IMR-90 (cell line): ENCODE results near the gene CEP70. TPM values are rescaled to one million over a fixed set of nuclear protein-coding genes. Genes with fewer than 3 reads are reported as not detected.

ENCODE experiments used
- ATAC-seq: fragments of 200-7000 bp; cut with Tn5 transposase; 2 replicates; pipeline ENCODE4 v1.9.1; 2020; ENCODE audit warnings: low read depth, mild to moderate bottlenecking, moderate library complexity
- BruUV-seq: library from RNA; stranded (reverse); fragments of 400-500 nt; replicated peaks from 2 replicates; lab custom pipeline; 2021; lab: Mats Ljungman, UMichigan
- CTCF ChIA-PET: fragments of 300-600 bp; formaldehyde crosslinking; extraction: SDS; loops from one replicate; lab custom pipeline; 2021; ENCODE audit warnings: antibody characterized with exemption; lab: Yijun Ruan, JAX
- POLR2A ChIA-PET: fragments of 300-600 bp; sonication (Branson Sonifier 250); formaldehyde crosslinking; loops from one replicate; lab custom pipeline; 2022; ENCODE audit warnings: antibody characterized with exemption; ENCODE audit not compliant: unreplicated experiment; lab: Charles Lee
- DNase-seq: peaks from one replicate; pipeline ENCODE4 v3.0.0; 2013
- H2AFZ ChIP-seq: replicated peaks from 2 replicates; pipeline ENCODE3; 2013; ENCODE audit warnings: low read length, mild to moderate bottlenecking; ENCODE audit not compliant: poor library complexity
- H2AK5ac ChIP-seq: 2 replicates; pipeline ENCODE4 v1.6.1; 2013; ENCODE audit warnings: low read depth, low read length, inconsistent platforms
- H2AK9ac ChIP-seq: replicated peaks from 2 replicates; pipeline ENCODE3; 2013; ENCODE audit warnings: mild to moderate bottlenecking, low read depth, low read length, moderate library complexity; ENCODE audit not compliant: poor library complexity
- H2BK120ac ChIP-seq: 2 replicates; pipeline ENCODE4 v1.6.1; 2013; ENCODE audit warnings: low read depth, low read length, inconsistent platforms
- H2BK15ac ChIP-seq: 3 replicates; pipeline ENCODE4 v1.6.1; 2013; ENCODE audit warnings: low read depth, low read length, inconsistent platforms
- H2BK20ac ChIP-seq: 2 replicates; pipeline ENCODE4 v1.6.1; 2013; ENCODE audit warnings: low read depth, mild to moderate bottlenecking, inconsistent platforms, low read length, moderate library complexity
- H2BK5ac ChIP-seq: 2 replicates; pipeline ENCODE4 v1.6.1; 2013; ENCODE audit warnings: mild to moderate bottlenecking, low read depth, low read length, inconsistent platforms; ENCODE audit not compliant: poor library complexity, severe bottlenecking
- H3K14ac ChIP-seq: replicated peaks from 2 replicates; pipeline ENCODE4 v1.6.1; 2013; ENCODE audit warnings: low read depth, low read length, inconsistent platforms
- H3K18ac ChIP-seq: 2 replicates; pipeline ENCODE4 v1.6.1; 2013; ENCODE audit warnings: low read depth, low read length, control low read depth
- H3K23ac ChIP-seq: 2 replicates; pipeline ENCODE4 v1.6.1; 2013; ENCODE audit warnings: low read depth, low read length, inconsistent platforms
- H3K27ac ChIP-seq: 2 replicates; pipeline ENCODE4 v1.5.1; 2013; ENCODE audit warnings: mild to moderate bottlenecking, control low read depth, low read length; ENCODE audit not compliant: insufficient read depth
- H3K27me3 ChIP-seq: 2 replicates; pipeline ENCODE4 v1.6.1; 2013; ENCODE audit warnings: low read length; ENCODE audit not compliant: control insufficient read depth, insufficient read depth
- H3K36me3 ChIP-seq: 2 replicates; pipeline ENCODE4 v1.6.1; 2013; ENCODE audit warnings: low read length, mixed read lengths; ENCODE audit not compliant: control insufficient read depth, insufficient read depth
- H3K4ac ChIP-seq: 2 replicates; pipeline ENCODE4 v1.6.1; 2013; ENCODE audit warnings: low read depth, low read length, inconsistent platforms
- H3K4me1 ChIP-seq: 2 replicates; pipeline ENCODE4 v1.6.1; 2013; ENCODE audit warnings: low read length, mixed read lengths; ENCODE audit not compliant: control insufficient read depth, insufficient read depth
- H3K4me2 ChIP-seq: 2 replicates; pipeline ENCODE4 v1.6.1; 2013; ENCODE audit warnings: low read depth, mild to moderate bottlenecking, control low read depth, low read length, moderate library complexity
- H3K4me3 ChIP-seq: 2 replicates; pipeline ENCODE4 v1.5.1; 2013; ENCODE audit warnings: low read depth, mild to moderate bottlenecking, control low read depth, low read length, moderate library complexity; ENCODE audit not compliant: insufficient read depth
- H3K56ac ChIP-seq: 2 replicates; pipeline ENCODE4 v1.6.1; 2013; ENCODE audit warnings: low read length, inconsistent platforms; ENCODE audit not compliant: insufficient read depth; ENCODE audit errors: extremely low read depth
- H3K79me1 ChIP-seq, 2 experiments: 2 replicates each; pipeline ENCODE4 v1.6.1; 2013; ENCODE audit warnings: low read length in 2 of 2, inconsistent platforms in 1 of 2, low read depth in 1 of 2
- H3K9ac ChIP-seq: 2 replicates; pipeline ENCODE4 v1.6.1; 2013; ENCODE audit warnings: low read depth, low read length, control low read depth
- H3K9me1 ChIP-seq: 2 replicates; pipeline ENCODE4 v1.6.1; 2013; ENCODE audit warnings: low read length, inconsistent platforms; ENCODE audit not compliant: insufficient read depth
- H3K9me3 ChIP-seq: 2 replicates; pipeline ENCODE4 v1.6.1; 2013; ENCODE audit warnings: low read length; ENCODE audit not compliant: control insufficient read depth, insufficient read depth
- H4K20me1 ChIP-seq: 2 replicates; pipeline ENCODE4 v1.6.1; 2013; ENCODE audit warnings: low read length, inconsistent platforms; ENCODE audit not compliant: insufficient read depth
- H4K5ac ChIP-seq: 2 replicates; pipeline ENCODE4 v1.6.1; 2013; ENCODE audit warnings: mild to moderate bottlenecking, low read depth, low read length, control low read depth
- H4K8ac ChIP-seq, 2 experiments: 2 replicates each; pipeline ENCODE4 v1.6.1; 2013; ENCODE audit warnings: low read depth in 2 of 2, low read length in 2 of 2, control low read depth in 1 of 2, inconsistent platforms in 1 of 2
- H4K91ac ChIP-seq: 2 replicates; pipeline ENCODE4 v1.6.1; 2013; ENCODE audit warnings: low read depth, low read length, inconsistent platforms; ENCODE audit not compliant: insufficient read depth
- BHLHE40 ChIP-seq: fragments of 150-350 bp; IDR thresholded peaks from 2 replicates; pipeline ENCODE4 v1.6.1; 2016; ENCODE audit warnings: mild to moderate bottlenecking, low read depth, low read length
- CHD1 ChIP-seq: IDR thresholded peaks from 2 replicates; pipeline ENCODE4 v1.6.1; 2012; ENCODE audit warnings: low read depth, low read length, improper control_type of control experiment
- SMC3 ChIP-seq: fragments of 150-350 bp; IDR thresholded peaks from 2 replicates; pipeline ENCODE4 v1.6.1; 2016; ENCODE audit warnings: low read depth, mild to moderate bottlenecking, antibody characterized with exemption, low read length, moderate library complexity
- dilution Hi-C: fragments of 300-500 bp; cut with HindIII; formaldehyde crosslinking; loops from one replicate; pipeline ENCODE4 v1.14.3; 2018; ENCODE audit warnings: low sequenced_read_pairs; ENCODE audit not compliant: unreplicated experiment
- in situ Hi-C: fragments of 300-500 bp; cut with MboI; formaldehyde crosslinking; loops from 3 replicates; pipeline ENCODE4 v1.14.3; 2019; ENCODE audit warnings: low sequenced_read_pairs, inconsistent platforms, mixed read lengths
- intact Hi-C: fragments of 100-400 bp; cut with micrococcal nuclease; formaldehyde crosslinking; loops from 2 replicates; pipeline ENCODE4 v1.10.0; 2022
- polyA plus RNA-seq, 3 experiments: library from polyadenylated mRNA; depleted of rRNA; stranded (reverse); fragments of >200 nt; gene quantifications; 2 replicates each; pipeline ENCODE4 v1.2.3, GENCODE V29; 2012; ENCODE audit warnings: low replicate concordance in 1 of 3
- total RNA-seq: library from RNA; depleted of rRNA; stranded (reverse); fragments of >200 nt; gene quantifications from 2 replicates; pipeline ENCODE4 v1.2.3, GENCODE V29; 2012

CEP70 gene
- total and polyA plus RNA-seq, 2 of the 4 experiments (the other 2 are of a cell fraction), result 4.6 to 11.1 TPM

DNA sequence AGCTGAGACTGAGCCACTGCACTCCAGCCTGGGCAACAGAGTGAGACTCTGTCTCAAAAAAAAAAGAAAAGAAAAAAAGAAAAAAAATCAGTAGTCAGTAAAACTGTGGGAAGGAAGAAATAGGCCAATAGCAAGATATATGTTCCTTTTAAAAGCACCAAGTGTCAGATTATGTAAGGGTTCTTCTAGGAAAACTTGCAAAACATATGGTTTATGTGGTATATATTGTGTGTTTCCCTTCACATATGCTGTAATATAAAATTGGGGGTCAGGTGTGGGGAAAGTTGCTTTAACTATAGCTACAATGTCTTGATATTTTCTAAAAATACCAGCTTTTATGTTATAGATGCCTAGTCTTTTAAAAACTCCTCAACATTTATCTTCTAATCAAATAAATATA, 95.1 kb downstream of the CEP70 start:
- H3K9ac ChIP-seq, result no peak overlapping the region
- no TSS peak for BruUV-seq
- H3K27ac ChIP-seq, result no peak overlapping the region
- intact Hi-C loops, result no loop called here
- no peak overlapping the region for H4K5ac ChIP-seq
- TF ChIP-seq SMC3 (no peak), BHLHE40 (no peak), CHD1 (no peak)
- H3K4me1 ChIP-seq, result no peaks in the 10 kb centered on the region
- H2BK20ac ChIP-seq, result no peak overlapping the region
- POLR2A ChIA-PET, result no interaction called here
- no peak overlapping the region for H3K4me2 ChIP-seq
- H3K27me3 ChIP-seq, result no peaks in the 10 kb centered on the region
- H3K79me1 ChIP-seq, result no peaks in the 10 kb centered on the region
- in situ Hi-C loops, result loop anchor here (10.0 kb wide), 1 partner anchor 426 kb away; no protein-coding TSS in a partner anchor
- H3K14ac ChIP-seq, result no peak overlapping the region
- H4K20me1 ChIP-seq, result no peaks in the 10 kb centered on the region; the same call in 1 of the 2 replicates
- H2AK5ac ChIP-seq, result no peak overlapping the region
- H3K18ac ChIP-seq, result no peak overlapping the region
- H2BK5ac ChIP-seq, result no peak overlapping the region
- H3K4ac ChIP-seq, result no peak overlapping the region
- H3K23ac ChIP-seq, result no peak overlapping the region
- no peaks in the 10 kb centered on the region for H3K9me1 ChIP-seq
- ATAC-seq, result no peak
- H2BK120ac ChIP-seq, result no peak overlapping the region
- 0 out of 2 replicates have a peak, but pooled peaks cover 1% of the 10 kb centered on the region for H3K36me3 ChIP-seq
- H4K8ac ChIP-seq, result no peak overlapping the region
- H2AFZ ChIP-seq, result no peak overlapping the region
- H3K56ac ChIP-seq, result no peak overlapping the region
- H3K9me3 ChIP-seq, result no peaks in the 10 kb centered on the region
- CTCF ChIA-PET, result interaction anchor here (1.3 kb wide), 1 partner anchor 20 kb away, joined by 3 read pairs; no protein-coding TSS in a partner anchor
- H2AK9ac ChIP-seq, result no peak overlapping the region
- no peak overlapping the region for H4K91ac ChIP-seq
- dilution Hi-C loops, result no loop called here
- H3K4me3 ChIP-seq, result no peak overlapping the region
- H2BK15ac ChIP-seq, result no peak overlapping the region
- DNase-seq, result no peak
